ENCODE measurements around the gene SLC25A14.

SLC25A14 gene

DNA sequence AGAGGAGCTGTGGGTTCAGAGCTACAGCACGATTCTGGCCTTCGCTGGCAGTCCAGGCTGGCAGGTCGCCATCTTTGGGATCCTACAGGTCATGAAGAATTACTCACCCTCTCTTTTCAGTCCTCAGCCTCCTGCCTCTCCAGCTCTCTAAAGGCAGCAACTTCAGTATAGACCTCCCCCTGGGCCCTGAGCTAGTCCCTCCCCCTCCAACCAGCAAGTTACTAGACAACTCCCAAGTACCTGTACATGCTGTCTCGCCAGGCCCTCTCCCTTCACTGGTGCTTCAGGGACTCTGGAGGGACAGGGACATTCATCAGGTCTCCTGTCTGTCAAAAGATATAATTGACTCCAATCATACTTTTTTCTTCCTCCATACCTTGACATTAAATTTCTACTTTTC is 45.8 kb downstream of the SLC25A14 start, which contains the start of gene GPR119:
GPR119 (minus strand) TSS at position 155 of the 400 bp plus-strand sequence. CDS start 227 bp downstream, outside the sequence.
- DNase-seq, result no peak

- DNase-seq, result no peak
Measured at GRCh38 chrX:130386408-130386808, 46.7 kb downstream of the SLC25A14 start.

GRCh38 chrX:130393451-130394074 is 53.8 kb downstream of the SLC25A14 start:
- DNase-seq, result no peak

- DNase-seq, result no peak
Measured at GRCh38 chrX:130395341-130395740, 55.6 kb downstream of the SLC25A14 start.

GRCh38 chrX:130401415-130402207 is 61.9 kb downstream of the SLC25A14 start, which contains the start of gene RBMX2:
TSS of gene RBMX2 (plus strand) at chrX:130401987. CDS start at chrX:130402033, 46 bp downstream.
- peak; percentile 55 for DNase-seq

DNA sequence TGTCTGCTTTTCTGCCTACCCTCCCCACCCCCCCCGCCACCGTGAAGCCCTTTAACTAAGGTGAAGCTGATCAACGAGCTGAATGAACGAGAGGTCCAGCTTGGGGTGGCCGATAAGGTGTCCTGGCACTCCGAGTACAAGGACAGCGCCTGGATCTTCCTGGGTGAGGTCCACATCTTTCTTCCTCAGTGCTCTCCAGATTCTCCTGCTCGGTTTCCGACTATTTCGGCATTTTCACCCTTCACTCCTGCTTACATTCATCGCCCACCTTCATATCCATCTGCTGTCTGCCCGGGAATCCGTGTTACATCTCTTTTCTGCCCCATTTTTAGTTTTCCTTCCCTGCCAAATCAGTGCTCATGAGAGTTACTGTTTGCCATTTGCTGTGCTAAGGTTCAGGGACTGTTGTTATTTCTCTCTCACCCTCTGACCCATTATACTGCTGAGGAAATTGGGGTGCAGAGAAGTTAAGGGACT is 62.5 kb downstream of the SLC25A14 start:
- DNase-seq, result no peak

GRCh38 chrX:130413415-130413814 is 73.7 kb downstream of the SLC25A14 start:
- no peak for DNase-seq

GRCh38 chrX:130414800-130415199 is 75.1 kb downstream of the SLC25A14 start:
- DNase-seq, result no peak

GRCh38 chrX:130415201-130415600 is 75.5 kb downstream of the SLC25A14 start:
- DNase-seq, result no peak

DNA sequence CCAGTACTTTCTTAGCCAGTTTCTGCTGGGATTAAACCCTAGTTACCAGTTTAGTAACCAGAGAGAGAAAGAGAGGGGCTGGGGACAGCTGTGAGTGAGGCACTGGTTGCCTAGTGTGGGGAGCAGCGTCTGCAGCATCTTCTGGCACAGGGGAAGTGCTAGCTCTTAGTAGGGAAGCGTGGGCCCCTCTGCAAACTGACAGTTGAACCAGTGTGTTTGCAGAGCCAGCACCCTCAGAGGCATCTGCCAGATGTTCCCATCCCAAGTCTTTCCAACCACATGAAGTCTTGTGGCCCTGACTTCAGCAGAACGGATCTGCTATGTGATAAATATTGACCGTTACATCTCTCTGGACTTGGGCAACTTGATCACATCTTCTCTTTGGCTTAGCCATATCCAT is 77.1 kb downstream of the SLC25A14 start:
- DNase-seq, result no peak

GRCh38 chrX:130418066-130418465 is 78.3 kb downstream of the SLC25A14 start:
- no peak for DNase-seq

- DNase-seq, result no peak
Measured at GRCh38 chrX:130418740-130419139, 79.0 kb downstream of the SLC25A14 start.

- DNase-seq, result no peak
Measured at GRCh38 chrX:130419263-130419662, 79.5 kb downstream of the SLC25A14 start.

Data from SHP77 treated with DMSO at 0.1 percent for 48 hours (cell line).